HG02884 (cell line): Measurements from ENCODE around the gene MBNL3.
"Not testable (repeated sequence)": the region's sequence is repeated elsewhere in the genome, so short reads cannot be mapped to it uniquely, and the experiment has no call there.

Source experiments
- ATAC-seq: cut with Tn5 transposase; IDR thresholded peaks from one replicate; pipeline ENCODE4 v1.9.1; 2021; ENCODE audit warnings: mild to moderate bottlenecking, moderate library complexity; ENCODE audit not compliant: unreplicated experiment

Gene MBNL3

GRCh38 chrX:132480581-132481203 lies 8.1 kb downstream of the MBNL3 start:
- ATAC-seq: peak; percentile 79

- ATAC-seq: no peak
Observed at GRCh38 chrX:132474544-132475248, 14.1 kb downstream of the MBNL3 start.

GRCh38 chrX:132472397-132472796 lies 16.4 kb downstream of the MBNL3 start:
- no peak for ATAC-seq

- no peak for ATAC-seq
Observed at GRCh38 chrX:132470831-132471230, 18.0 kb downstream of the MBNL3 start.

GRCh38 chrX:132470179-132470578 lies 18.7 kb downstream of the MBNL3 start:
- no peak for ATAC-seq

- ATAC-seq: no peak
Observed at GRCh38 chrX:132468454-132468853, 20.4 kb downstream of the MBNL3 start.

GRCh38 chrX:132467989-132468388 lies 20.8 kb downstream of the MBNL3 start:
- ATAC-seq: no peak

- ATAC-seq: no peak
Observed at GRCh38 chrX:132467026-132467425, 21.8 kb downstream of the MBNL3 start.

GRCh38 chrX:132463411-132463810 lies 25.4 kb downstream of the MBNL3 start:
- no peak for ATAC-seq

- ATAC-seq: no peak
Observed at GRCh38 chrX:132461886-132462285, 27.0 kb downstream of the MBNL3 start.

- ATAC-seq: no peak
Observed at GRCh38 chrX:132452911-132453550, 35.8 kb downstream of the MBNL3 start.

GRCh38 chrX:132445909-132446308 lies 42.9 kb downstream of the MBNL3 start:
- ATAC-seq: not testable (repeated sequence)

- no peak for ATAC-seq
Observed at GRCh38 chrX:132444936-132445335, 43.9 kb downstream of the MBNL3 start.

GRCh38 chrX:132443196-132444135 lies 45.4 kb downstream of the MBNL3 start:
- ATAC-seq: no peak

- no peak for ATAC-seq
Observed at GRCh38 chrX:132442691-132443090, 46.1 kb downstream of the MBNL3 start.

GRCh38 chrX:132435222-132435621 lies 53.6 kb downstream of the MBNL3 start:
- ATAC-seq: no peak

- ATAC-seq: no peak
Observed at GRCh38 chrX:132433551-132433950, 55.3 kb downstream of the MBNL3 start.

- ATAC-seq: no peak
Observed at GRCh38 chrX:132433001-132433400, 55.8 kb downstream of the MBNL3 start.

- ATAC-seq: no peak
Observed at GRCh38 chrX:132428896-132429295, 59.9 kb downstream of the MBNL3 start.

GRCh38 chrX:132426695-132427281 lies 62.0 kb downstream of the MBNL3 start:
- no peak for ATAC-seq
